Iris pigment epithelial cell (primary cell): ENCODE data around the gene BMX.

ENCODE experiments used
- DNase-seq: peaks from one replicate; pipeline ENCODE4 v3.0.0-alpha.2; 2011; ENCODE audit warnings: low read depth

BMX gene

GRCh38 chrX:15507005-15507404 is 6.4 kb downstream of the BMX start:
- DNase-seq = no peak

DNA sequence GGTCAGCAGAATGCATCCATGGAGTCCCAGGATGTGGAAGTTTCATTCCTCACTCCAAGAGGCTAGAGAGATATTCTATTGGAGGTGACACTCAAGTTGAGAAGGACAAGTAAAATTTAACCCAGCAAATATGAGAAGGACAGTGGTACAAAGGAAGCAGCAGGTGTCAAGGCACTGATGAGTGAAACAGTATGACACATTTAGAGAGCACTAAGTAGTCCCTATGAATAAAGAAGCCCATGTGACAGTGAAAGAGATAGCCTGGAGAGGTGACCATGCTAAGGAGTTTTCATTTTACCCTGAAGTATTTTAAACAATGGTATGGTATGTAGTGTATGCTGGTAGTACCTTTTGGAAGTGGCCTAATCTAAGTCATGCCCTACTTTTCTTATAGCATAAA is 9.2 kb downstream of the BMX start:
- DNase-seq = no peak

- no peak for DNase-seq
Measured at GRCh38 chrX:15511563-15511962, 11.0 kb downstream of the BMX start.

GRCh38 chrX:15512401-15512965 is 11.9 kb downstream of the BMX start:
- peak; percentile 39 for DNase-seq

GRCh38 chrX:15514279-15514678 is 13.7 kb downstream of the BMX start:
- DNase-seq = no peak

DNA sequence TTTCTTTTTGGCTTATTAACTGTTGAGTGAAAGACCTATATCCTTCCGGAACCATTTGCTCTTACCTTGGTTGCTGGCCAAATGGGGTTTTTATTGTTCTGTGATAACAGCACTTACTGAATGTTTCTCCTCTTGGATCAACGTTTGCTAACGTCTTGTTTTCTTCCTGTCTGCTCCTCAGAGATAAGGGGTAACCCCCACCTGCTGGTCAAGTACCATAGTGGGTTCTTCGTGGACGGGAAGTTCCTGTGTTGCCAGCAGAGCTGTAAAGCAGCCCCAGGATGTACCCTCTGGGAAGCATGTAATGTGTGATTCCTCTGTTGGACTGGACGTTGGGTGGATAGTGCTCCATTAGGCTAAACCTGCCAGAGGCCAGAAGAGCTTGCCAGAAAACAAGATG is 15.3 kb downstream of the BMX start:
- DNase-seq = no peak

DNA sequence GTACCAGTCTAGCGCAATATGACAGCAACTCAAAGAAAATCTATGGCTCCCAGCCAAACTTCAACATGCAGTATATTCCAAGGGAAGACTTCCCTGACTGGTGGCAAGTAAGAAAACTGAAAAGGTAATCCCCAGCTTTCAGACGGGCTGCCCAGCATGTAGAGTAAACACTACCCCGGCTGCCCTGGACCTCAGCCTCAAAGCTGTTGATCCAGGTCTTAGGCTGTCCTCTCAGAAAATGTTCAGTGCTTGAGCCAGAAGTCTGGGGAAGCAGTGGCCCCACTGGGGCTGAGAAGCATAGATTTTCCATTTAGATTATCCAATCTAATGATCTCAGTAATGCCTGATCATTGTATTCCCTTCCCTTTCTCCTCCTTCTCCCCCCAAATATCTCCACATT is 21.9 kb downstream of the BMX start:
- no peak for DNase-seq

DNA sequence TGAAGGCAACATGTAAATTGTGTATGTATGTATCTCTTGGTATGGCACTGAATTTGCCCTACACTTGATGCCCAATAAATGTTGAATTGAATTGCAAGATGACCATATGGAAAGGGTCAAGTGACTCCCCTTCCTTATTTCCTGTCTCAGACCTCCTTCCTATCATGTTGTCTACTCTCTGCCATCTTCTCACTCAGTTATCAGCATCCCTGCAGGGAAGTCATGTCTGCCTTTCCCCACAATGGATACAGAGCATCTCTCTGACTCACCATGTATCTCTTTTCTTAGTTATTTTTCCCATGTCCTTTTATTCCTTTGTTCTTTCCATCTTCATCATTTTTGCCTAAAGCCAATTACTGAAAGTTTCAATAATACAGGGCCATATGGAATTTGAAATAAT is 22.5 kb downstream of the BMX start:
- no peak for DNase-seq

- peak; percentile 47 for DNase-seq
Measured at GRCh38 chrX:15524417-15524816, 23.8 kb downstream of the BMX start.

DNA sequence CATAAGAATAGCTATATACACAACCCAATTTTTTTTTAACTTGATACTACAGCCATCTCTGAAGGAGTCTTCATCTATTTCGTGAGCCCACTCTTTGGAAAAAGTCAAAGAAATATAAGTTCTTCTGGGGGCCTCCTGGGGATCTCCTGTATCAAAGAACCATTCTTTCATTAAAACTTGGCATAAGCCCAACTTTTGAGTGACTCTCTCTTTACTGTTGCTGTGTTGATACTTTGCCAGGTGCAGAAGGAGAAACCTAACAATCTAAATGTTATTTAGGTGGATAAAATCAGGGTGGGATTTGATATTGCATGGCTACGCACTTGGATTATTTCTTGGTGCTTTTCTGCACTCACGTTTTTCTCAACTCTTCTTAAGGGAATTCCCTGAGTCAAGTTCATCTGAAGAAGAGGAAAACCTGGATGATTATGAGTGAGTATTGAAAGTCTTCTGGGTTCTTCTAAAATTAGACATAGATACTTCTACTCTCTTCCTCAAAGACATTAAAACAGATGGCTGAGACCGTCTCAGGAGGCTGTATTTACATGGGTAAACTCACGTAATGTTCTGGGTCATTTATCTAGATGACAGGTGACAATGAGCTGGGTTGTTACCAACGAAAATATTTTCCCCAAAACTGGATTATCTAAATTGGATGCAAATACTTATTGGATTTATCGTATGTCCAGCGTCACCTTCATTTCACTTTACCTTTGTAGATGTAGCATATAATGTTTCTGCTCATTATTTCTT is 25.2 kb downstream of the BMX start:
- no peak for DNase-seq

GRCh38 chrX:15529165-15529564 is 28.6 kb downstream of the BMX start:
- DNase-seq = no peak

DNA sequence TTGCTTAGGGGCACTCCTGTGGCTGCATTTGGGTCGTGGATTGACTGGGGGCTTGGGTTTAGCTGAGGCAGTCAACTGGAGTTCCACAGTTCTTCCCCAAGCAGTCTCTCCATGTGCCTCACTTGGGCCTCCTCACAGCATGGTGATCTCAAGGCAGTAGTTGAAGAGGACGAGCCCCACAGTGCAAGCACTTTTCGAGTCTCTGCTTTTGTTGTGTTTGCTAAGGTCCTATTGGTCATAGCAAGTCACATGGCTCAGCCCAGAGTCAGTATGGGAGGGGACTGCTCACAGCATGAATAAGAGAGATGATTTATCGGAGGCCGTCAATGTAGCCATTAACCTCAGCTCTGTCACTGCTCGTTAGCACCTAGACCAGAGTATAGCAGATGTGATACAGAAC is 29.7 kb downstream of the BMX start:
- DNase-seq = no peak

GRCh38 chrX:15546745-15547144 is 46.1 kb downstream of the BMX start:
- no peak for DNase-seq

DNA sequence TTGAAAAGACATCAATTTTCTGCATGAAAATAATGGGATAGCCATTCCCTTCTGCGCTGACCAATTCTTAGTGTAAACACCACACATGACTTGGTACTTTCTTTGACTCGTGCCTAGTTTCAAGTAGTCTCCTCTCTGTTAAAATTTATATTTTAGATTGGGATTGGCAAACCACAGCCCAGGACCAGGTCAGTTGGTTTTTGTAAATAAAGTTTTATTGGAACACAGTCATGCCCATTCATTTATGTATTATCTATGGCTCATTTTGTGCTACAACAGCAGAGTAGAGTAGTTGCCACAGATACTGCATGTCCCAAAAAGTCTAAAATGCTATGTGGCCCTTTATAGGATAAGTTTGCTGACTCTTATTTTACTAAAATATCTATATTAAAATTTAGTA is 46.7 kb downstream of the BMX start:
- no peak for DNase-seq

DNA sequence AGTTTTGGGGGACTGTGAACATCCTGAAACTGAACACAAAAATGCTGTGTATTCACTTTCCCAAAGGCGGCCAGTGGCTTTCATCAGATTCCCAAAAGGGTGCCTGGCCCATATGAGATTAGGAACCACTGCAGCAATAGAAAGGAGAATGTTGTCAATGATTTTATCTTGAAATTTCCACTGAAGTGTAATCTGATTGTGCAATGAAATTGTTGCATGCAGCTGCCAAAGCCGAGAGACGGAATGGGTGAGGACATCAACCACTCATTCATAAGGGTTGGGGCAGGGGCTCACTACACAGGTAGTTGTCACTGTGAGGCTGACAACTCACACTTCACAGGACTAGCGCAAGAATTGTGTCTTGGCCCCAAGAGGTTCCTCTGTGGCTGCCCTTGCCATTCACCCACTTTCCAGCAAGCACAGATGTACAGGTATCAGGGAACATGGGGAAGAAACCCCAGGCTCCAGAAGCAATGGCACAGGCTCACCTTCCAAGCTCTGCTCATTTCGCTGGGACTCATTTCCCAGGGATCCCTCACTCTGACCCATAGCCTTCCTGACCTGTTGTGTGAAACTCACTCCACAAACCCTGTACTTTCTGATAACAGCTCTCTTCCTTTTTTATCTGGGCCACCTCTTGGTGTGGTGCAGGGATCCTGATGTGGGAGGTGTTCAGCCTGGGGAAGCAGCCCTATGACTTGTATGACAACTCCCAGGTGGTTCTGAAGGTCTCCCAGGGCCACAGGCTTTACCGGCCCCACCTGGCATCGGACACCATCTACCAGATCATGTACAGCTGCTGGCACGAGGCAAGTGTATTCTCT is 48.8 kb downstream of the BMX start:
- DNase-seq = no peak

DNA sequence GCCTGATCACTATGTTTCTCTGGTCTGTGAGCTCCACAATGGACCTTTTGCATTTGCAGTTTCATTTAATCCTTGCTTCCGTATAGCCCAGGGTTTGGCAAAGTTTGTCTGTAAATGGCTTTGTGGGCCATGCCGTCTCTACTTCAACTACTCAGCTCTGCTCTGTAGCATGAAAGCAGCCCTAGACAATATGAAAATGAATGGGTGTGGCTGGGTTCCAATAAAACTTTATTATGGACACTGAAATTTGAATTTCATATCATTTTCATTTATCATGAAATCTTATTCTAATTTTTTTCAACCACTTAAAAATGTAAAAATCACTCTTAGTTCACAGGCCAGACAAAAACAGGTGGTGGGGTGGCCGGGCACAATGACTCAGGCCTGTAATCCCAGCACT is 58.6 kb downstream of the BMX start:
- no peak for DNase-seq

DNA sequence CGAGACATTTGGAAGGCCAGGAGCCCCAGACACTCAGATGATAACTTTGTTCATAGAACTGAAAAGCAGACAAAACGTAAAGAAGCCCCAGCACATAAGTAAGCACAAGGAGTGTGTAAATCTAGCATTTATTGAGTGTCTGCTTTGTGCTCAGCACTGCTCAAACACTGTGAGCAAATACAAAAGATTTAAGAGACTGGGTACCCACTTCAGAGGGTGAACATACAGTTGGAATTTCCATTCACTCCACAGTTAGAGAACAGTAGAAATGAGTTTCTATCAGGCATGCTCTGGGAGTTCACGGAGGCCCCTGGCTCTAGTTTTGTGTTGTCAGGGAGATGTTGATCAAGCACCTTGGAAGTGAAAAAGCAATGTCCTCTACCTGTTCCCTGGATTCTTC is 60.3 kb downstream of the BMX start:
- no peak for DNase-seq

DNA sequence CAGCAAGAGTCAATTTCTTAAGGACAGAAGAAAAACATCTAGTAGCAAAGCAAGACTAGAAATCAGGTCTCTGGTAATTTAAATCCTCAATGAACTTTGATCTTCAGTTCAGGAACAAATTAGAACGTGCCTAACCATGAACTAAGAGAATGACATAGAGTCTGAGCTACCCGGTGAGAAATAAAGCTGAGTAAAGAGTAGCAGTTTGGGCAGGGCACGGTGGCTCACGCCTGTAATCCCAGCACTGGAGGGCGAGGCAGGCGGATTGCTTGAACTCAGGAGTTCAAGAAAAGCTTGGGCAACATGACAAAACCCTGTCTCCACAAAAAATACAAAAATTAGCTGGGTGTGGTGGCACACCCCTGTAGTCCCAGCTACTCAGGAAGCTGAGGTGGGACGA is 62.4 kb downstream of the BMX start:
- DNase-seq = no peak

DNA sequence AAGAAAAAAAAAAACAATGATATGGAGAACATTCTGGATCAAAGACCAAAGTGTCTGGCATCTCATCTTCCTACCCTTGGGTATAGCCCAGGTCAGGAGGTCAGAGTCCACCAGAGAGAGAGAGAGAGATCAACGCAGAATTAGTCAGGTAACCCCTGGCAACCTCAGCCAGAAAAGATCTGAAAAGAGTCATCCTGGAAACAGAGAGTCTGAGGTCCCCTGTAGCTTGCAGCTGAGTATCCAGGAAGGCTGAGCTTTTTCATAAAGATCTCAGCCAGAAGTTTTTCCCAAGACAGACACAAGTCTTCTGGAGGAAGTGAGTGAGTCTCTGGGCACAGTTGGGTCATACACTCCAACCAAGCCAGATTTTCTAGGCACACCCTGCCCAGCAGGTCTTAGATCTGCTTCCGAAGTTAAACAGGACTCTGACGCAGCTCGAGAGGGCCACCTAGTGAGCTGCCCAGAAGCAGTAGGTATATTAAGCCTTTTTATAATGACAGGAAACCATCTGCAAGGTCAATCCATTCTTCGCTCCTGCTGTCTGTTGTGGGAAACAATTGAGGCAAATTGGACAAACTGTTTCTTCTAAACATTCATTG is 64.5 kb downstream of the BMX start:
- DNase-seq = peak; percentile 63

DNA sequence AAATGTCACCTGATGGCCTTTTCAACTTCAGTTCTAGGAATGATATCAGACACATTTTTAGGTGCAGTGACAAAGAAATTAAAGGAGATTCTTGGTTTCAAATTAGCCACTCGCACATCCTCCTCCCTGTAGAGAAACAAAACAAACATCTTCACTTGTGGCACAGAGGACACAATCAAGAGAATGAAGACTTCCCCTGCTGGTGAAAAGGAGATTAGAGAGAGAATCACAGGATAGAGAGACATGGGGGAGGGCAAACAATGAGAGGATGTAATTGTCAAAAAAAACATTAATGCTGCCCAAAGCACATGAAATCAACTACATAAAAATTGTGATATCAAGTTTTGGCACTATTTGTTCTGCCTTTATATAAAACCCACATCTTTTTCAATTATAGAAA is 65.6 kb downstream of the BMX start:
- DNase-seq = no peak

DNA sequence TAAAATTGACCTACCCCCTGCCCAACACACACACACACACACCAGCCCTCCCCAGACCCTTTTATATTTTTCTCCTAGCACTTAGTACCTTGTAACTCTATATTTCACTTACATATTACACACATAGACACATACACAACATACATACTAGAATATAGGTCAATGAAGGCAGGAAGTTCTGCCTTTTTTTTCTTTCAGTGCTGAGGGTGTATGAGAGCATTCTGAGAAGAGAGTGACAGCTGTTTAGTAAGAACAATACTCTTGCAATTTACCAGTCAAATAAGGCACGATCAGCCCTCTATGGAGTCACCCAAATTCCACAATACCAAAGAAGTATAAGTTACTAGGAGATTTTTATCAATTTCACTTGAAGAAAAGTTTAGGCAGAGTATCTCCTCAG is 66.7 kb downstream of the BMX start:
- DNase-seq = no peak

- DNase-seq = no peak
Measured at GRCh38 chrX:15567886-15568616, 67.4 kb downstream of the BMX start.
